ENCODE results near the gene RREB1.

- TF ChIP-seq MAX (IDR thresholded peaks at IDR 0.05; ENCODE audit: insufficient read depth, insufficient read length), result no peak
- TF ChIP-seq POLR2A (IDR thresholded peaks at IDR 0.05; ENCODE audit: low read depth, low read length), result no peak
- no peak for TF ChIP-seq CTCF (IDR thresholded peaks at IDR 0.05; ENCODE audit: extremely low read depth in 1 of 2, insufficient read depth in 1 of 2, low read depth in 1 of 2, low read length in 2 of 2)
- TF ChIP-seq POLR2AphosphoS5 (IDR thresholded peaks at IDR 0.05; ENCODE audit: insufficient read depth, low read depth, low read length), result no peak
- no peak for TF ChIP-seq MYC (IDR thresholded peaks at IDR 0.05; ENCODE audit: low read depth, low read length)
- TF ChIP-seq EZH2 (IDR thresholded peaks at IDR 0.05; ENCODE audit: borderline replicate concordance, low read depth, low read length, severe bottlenecking), result no peak
- no peak for TF ChIP-seq GATA2 (IDR thresholded peaks at IDR 0.05; ENCODE audit: insufficient read depth, insufficient read length, low read depth, low read length)
Observed at GRCh38 chr6:7074870-7075269, 32.9 kb upstream of the RREB1 start.

Measured in endothelial cell of umbilical vein (primary cell).